ENCODE results near the gene DDX24. TPM values are rescaled to one million over a fixed set of nuclear protein-coding genes. Genes with fewer than 3 reads are reported as not detected.

Gene DDX24
- total RNA-seq, 1 donor from 2014 or later: 198 TPM

DNA sequence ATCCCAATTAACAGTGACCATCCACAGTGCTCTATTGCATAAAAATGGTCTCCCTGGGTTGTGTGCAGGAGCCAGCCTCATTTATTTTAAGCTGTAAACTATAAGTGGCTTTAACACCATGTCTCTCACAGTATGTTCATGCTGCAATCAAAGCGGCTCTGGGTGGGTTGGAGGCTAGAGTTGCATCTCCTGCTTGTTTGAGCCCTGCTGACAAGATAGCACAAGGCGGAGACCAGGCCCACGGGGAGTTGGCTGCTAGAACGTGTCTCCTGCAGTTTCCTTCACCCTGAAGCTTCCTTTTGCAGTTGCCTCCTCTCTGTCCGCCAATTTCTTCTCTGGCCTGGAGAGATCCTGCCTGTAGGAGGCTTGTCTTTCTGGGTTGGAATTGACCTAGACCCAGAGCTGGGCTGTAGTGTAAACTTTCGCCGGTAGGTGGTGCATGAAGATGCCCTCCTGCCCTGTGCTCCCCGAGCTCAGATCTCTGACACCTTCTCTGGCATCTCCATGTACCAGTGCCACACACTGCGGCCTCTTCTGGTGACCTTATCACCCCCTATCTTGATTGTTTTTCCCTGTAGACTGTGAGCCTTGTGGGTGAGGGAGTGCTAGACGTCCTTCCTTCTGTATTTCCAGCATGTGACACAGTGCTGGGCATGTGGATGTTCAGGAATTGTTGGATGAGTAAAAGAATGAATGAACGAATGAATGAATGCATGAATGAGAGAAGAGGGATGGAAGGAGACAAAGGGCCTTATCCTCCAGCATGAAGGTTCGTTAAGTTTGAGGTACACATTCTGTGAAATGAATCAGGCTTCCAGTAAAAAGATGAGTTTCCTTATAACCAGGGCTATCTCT, 44.5 kb downstream of the DDX24 start:
- DNase-seq (ENCODE audit: low spot score): no peak

DNA sequence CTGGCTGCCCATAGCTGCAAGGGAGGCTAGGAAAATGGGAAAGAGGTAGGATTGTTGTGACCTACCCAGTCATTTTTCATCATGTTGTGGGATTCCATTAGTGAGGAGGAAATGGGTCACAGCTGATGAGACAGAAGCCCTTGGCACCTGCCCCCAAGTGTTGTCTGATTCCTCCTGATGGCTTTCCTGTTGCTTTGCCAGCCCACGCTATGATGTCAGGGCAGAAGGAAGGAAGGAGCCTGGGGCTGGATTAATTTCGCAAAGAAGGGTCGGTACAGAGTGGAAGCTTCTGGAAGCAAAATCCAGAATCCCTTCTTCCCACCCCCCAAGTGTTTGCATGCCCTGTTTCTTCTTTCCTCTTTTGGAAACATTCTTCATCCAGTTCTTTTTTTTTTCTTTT, 46.1 kb downstream of the DDX24 start:
- DNase-seq (ENCODE audit: low spot score): no peak

DNA sequence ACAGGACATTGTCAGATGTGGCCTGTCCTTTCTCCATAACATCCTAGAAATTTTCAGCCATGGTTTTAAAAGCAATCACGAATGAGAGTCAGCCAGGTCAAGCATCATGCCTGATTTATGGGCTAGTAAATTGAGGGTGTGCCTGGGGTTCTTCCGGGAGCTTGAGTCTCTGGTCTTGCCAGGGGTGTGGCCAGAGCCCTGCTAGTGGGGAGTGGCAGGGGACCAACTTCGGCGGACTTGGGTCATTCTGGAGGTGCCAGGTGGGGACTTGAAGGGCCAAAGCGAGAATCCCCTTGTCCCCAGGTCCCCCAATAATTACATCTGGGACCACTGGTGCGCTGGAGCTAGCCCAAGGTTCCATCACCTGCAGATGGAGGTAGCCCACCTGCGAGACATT, 49.1 kb downstream of the DDX24 start:
- DNase-seq (ENCODE audit: low spot score): no peak

DNA sequence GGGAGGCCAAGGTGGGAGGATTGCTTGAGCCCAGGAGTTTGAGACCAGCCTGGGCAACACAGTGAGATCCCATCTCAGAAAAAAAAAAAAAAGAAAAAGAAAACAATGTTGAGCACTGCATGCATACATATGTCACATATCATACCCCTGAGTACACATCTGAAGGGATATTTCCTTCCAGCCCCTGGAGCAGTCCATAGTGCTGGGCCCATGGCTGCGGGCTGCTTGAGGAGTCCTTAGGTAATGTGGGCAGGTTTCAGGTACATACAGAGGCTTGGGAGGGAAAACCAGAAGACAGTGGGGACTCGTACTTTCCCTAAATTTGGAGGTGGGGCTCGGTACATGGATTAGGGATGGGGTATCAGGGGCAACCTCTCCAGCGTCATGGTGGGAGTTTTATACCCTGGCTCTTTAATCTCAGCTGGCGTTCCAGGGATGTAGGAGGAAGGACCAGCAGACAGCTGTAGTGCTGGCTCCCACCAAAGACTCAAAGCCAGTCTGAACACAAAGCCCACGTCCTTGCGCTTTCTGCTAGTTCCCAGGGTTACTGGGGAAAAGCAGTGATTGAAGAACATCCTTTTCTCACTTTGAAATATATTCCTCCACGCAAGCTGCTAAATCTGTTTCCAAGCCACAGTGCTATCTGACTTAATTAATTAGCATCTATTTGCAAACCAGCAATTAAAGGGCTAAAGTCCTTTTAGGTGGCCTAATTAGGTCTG, 49.7 kb downstream of the DDX24 start:
- DNase-seq (ENCODE audit: low spot score): no peak

DNA sequence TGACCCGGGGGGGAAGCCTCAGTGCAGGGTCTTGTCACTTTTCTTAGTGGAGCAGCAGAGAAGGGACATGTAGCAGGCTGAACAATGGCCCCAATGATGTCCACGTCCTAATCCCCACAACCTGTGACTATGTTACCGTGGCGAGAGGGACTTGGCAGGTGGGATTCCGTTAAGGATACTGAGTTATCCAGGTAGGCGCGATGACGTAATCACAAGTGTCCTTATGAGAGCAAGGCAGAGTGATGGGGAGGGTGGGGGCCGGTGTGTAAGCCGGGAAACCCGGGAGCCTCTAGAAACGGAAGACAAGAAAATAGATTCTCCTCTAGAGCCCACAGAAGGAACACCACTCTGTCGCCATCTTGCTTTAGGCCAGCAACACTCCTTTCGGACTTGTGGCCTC, 50.4 kb downstream of the DDX24 start:
- DNase-seq (ENCODE audit: low spot score): no peak

DNA sequence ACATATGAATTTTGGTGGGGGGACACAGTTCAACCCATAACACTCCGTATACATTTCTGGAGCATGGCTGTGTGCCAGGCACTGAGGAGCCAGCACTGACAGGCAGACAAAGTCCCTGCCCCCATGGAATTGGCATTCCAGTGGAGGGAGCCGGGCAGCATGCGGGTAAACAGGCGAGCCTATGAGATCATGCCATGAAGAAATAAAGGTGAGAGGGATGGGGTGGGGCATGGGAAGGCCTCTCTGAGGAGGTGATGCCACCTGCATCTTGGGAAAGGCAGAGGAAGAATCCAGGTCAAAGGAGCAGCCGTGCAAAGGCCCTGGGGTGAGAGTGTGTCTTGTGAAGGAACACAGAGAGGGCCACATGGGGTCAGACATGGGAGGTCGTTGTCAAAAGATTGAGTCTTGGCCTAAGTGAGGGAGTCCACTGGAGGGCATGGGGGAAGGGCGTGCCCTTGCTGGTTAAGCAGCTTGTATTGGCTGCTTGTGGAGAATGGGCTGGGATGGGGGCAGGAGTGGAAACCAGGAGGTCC, 51.3 kb downstream of the DDX24 start:
- DNase-seq (ENCODE audit: low spot score): no peak

DNA sequence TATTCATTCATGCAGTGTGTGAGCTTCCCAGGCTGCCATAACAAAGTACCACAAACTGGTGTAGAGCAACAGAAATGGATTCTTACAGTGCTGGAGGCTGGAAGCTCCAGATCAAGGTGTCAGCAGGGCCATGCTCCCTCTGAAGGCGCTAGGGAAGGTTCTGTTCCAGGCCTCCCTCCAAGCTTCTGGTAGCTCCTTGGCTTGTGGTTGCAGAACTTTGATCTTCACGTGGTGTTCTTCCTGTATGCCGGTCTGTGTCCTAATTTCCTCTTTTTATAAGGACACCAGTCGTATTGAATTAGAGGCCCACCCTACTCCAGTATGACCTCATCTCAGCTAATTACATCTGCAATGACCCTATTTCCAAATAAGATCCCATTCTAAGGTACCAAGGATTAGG, 51.7 kb downstream of the DDX24 start:
- DNase-seq (ENCODE audit: low spot score): no peak

DNA sequence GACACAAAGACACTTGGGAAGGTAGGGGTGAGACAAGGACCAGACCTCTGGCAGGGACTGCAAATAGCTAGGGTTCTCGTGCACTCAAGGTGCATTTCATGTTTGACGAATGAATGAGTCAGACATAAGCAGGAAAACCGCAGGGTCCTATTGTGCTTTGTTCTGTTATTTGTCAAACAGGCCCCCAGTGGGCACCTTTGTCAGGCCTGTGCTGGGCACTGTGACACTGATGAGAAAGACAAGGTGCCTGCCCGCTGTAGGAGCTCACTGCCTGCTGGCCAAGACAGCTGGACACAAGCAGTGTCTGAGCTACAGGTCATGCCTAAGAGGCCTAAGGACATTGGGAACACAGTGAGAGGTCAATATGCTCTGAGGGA, 52.6 kb downstream of the DDX24 start:
- DNase-seq (ENCODE audit: low spot score): no peak

DNA sequence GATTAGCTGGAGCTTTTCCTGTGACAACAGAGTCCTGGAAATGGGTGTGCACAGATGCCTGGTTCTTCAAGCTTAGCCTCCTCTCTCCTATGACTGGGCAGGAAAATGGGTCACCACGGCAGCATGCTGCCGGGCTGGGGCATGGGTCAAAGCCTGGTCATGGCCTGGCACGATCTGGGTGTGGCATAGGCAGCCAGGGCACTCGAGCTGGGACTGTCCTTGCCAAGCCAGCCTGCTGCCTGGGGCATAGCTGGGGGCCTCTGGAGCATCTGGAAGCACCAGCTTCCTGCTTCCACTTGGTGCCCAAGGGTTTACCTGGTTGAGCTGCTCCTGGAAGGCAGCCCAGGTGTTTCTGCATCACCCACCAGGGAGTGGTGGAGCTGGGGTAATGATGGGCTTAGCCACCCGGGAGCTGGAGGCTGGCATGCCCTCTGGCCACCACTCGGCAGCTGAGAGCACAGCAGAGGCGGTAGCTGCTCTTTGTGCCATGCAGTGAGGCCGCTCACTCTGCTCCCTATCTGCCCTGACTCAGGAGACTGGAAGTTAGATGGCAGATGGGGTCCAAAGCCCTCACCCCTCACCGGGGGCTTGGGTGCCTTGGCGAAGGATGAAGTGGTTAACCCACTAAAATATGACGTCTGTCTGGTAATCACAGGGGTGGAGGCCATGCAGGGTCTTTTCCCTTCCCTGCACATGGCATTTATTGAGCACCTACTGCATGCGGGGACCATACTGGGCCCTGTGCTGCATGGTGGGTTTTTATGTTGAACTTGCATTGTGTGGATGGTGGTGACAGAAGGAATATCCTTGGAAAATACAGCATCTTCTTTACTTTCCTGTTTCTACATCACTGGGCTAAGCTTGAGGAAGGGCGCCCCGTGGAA, 53.2 kb downstream of the DDX24 start:
- DNase-seq (ENCODE audit: low spot score): no peak

DNA sequence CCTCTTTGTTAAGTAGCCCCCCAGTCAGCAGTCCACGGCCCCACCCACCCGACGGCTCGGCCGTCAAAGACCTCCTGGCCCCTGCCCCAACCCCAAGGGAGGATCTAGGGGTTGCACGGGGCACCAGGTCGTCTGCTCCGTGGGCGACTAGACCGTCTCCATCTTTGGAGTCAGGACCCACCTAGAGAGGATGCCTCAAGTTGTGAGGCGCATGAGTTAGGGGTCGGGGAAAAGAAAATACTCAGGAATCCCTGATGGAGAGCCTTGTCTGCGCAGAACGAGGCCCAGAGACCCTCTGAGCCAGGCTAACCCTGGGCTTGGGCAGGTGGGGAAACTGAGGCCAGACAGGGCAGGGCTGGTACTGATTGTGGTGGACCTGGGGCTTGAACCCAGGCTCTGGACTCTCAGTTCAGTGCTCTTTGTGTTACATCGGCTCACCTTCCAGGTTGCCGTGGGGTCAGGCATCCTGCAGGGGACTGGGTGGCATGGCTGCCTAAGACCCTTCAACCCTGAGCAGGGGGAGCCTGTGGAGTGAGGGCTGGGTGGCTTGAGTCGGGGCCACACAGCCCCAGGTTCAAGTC, 54.0 kb downstream of the DDX24 start:
- no peak for DNase-seq (ENCODE audit: low spot score)

DNA sequence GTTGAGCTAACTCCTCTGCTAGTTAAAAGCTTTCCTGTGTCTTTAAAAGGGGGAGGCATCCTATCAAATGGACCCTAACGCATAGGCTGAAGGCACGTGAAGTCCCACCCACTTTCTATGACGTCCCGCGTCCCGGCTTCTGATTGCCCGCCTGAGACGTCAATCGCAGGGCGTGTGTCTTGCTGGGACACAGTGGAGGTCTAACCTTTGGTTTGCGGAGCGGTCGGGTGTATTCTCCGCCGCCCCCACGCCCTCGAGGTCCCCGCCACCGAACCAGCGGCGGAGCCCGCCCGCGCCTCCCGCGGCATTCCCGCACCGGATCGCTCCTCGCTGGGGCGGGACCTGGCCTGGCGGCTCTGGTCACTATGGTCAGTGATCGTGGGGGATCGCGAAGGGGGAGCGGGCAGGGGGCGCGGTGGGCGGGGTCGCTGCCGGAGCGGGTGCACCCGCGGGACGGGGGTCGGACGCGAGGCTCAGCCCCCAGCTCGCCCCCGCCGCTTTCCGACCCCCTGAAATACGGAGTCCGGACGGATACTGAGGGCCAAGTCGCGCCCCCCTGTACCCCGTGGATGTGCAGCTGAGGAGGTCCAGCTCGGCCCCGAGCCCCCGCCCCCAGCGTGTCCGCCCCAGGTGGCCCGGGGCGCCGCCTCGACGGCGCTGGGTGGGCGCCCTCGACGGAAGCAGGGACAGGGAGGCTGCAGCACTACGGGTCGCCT, 54.7 kb downstream of the DDX24 start, which contains the start of gene OTUB2:
OTUB2 (plus strand) TSS at position 168 of the 716 bp plus-strand sequence; CDS start at position 366, 198 bp downstream.
- DNase-seq (ENCODE audit: low spot score): peak; percentile 98

DNA sequence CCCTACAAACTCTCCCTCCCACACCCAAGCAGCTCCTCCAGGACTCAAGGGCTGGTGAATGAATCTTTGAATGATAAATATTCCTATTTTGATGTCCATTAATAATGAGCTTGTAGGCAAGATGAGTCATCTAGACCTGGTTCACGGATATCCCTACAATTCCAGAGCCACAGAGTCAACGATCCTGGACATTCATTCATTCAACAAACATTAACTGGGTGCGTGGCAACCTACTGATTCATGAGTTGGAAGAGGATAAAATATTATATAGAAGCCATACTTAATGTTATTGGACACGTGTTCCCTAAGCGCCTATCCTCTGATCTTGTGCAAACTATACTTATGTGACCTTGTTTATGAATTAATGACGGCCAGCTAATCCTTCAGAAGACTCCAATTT, 55.3 kb downstream of the DDX24 start:
- no peak for DNase-seq (ENCODE audit: low spot score)

DNA sequence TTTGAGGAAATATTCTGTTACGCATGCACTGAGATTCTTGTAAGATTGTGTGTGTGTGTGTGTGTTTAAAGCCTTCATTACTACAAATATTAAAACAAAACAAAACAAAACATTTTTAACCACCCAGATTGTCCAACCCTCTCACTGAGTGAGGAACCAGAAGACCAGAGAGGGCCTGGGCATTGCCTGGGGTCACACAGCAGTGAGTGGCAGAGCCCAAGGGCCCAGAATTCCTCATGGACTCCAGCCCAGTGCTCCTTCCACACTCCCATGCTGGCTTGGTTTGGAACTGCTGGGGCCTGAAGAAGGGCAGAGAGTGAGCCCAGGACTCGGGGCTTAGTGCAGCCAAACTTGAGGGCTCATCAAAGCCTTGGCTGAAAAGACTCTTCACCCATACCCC, 56.5 kb downstream of the DDX24 start:
- DNase-seq (ENCODE audit: low spot score): no peak

DNA sequence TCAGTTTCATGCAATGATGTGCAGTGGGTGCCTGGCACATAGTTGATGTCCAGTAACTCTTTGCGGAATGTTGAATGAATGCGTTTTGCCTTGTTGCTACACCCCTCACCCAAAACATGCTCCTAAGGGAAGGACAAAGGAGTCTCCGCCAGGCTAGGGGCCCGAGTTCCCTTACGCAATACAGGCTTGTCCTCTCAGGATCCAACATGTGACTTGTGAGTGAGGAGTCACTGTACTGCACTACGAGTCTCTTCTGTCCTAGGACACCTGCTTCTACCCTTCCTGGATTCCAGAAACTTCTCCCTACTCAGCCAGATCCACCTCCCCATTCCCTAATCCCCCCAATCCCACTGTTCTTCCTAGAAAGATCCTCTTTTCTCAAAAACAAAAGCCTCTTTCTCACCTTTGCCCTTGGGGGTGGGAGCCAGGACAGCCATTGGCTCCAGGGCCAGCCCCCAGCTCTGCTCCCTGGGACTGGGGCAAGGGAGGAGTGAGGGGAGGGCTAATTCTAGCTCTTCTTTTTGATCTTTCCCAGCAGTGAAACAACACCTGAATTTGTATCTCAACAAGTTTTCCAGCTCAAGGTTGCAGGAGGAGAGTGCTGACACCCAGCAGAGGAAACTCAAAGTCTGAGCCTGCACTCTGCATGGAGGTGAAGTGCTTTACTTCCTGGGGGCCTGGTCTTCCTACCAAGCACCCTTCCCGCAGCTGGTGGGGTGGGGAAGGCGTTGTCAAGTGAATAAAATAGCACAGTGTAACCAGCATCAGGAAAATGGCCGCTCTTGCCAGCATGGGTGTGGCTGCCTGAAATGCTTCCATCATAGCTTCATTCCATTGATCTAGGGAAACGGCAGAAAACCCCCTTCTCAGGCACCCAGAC, 58.2 kb downstream of the DDX24 start:
- DNase-seq (ENCODE audit: low spot score): no peak

DNA sequence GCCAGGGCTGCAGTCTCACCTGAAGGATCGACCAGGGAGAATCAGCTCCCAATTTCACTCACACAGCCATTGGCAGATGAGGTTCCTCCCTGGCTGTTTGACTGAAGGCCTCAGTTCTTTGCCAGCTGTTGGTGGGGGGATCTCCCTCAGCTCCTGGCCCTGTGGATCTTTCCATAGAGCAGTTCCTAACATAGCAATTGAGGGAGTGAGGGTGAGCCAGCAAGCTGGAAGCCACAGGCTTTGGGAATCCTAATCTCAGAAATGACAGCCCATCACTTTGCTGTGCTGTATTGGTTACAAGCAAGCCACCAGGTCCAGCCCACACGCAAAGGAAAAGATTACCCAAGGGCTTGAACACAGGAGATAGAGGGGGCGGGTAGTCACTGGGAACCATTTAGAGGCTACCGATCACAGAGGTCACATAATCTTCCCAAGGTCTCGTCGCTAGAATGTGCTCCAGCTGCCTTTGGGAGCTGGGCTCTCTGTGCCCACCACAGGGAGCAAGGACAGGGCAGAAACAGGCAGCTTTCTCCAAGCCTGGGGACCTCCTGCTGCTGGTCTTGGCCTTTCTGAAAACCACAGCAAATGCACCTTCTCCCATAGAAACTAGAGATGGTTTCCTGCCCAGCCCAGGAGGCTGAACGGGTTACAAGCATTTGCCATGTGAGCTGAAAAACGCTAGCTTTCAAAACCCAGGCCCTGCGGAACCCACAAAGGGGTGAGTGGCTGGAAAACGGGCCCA, 59.4 kb downstream of the DDX24 start:
- no peak for DNase-seq (ENCODE audit: low spot score)

DNA sequence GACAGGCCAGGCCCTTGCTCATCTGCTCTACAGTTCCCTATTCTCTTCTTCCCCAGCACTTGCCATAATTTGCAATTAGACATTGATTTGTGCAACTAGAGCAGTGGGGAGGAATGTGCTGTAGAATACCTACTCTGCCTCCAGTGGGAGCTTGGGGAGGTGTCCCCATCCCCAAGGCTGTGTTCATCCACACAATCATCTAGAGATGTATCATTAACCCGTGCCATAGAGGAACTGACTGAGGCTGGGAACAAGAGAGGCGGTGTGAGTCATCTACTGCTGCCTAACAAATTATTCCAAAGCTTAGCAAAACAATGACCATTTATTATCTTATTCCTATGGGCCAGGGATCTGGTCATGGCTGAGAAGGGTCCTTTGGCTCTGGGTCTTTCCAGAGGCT, 60.0 kb downstream of the DDX24 start:
- DNase-seq (ENCODE audit: low spot score): no peak

DNA sequence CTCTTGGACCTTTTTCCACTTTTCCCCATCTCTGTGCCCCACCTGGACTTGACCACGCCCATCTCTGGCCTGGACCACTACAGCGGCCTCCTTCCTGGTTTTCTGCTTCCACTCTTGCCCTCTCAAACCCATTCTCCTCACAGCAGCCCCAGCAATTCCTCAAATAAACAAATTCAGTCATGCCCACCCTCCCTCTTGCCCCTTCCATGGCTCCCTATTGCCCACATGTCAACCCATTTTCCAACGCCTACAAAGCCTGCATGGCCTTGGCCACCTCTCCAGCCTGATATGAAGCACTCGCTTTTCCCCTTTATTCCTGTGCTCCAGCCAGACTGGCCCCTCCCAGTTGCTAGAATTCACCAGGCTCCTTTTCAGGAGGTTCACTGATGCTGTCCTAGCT, 60.7 kb downstream of the DDX24 start:
- no peak for DNase-seq (ENCODE audit: low spot score)

DNA sequence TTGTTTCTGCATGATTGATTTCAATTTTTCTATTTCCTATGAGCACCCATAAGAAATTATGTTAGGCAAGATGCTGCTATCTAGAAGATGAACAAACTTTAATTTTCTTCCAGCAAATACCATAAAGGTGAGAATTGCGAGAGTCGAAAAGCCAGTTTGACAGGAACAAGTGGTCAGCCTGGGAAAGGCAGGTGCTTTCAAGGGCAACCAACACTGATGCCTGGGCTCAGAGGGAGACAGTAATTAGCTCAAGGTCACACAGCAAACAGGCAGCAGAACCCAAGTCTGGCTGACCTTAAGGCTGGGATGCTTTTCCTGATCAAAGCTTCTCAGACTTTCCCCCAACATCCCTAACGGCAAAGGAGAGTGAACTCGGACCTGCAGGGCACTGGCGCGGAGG, 61.7 kb downstream of the DDX24 start:
- no peak for DNase-seq (ENCODE audit: low spot score)

DNA sequence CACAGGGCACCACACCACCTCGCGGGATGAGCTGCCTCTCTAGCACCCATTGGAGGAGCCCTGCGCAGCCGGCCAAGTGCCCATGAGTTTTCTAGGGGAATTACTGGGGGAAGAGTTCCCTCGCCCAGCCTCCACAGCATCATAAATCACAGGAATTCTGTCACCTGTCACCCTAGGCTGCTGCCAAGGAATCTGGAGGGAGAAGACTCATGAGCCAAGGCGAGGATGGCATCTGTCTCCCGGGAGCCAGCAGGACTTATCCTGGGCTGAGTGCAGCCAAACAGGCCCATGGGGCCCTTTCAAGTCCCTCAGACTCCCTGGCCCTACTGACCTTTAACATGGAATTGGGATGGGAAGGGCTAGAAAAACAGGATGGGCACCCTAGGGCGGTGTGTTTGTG, 62.7 kb downstream of the DDX24 start:
- no peak for DNase-seq (ENCODE audit: low spot score)

Data from mesenteric fat pad (tissue), 1 donor.